Measurements from ENCODE around the gene VMO1.
A peak's percentile ranks its signal among the peaks of the same experiment; 100 is the strongest.

VMO1 gene

GRCh38 chr17:4796552-4796920, 10.4 kb upstream of the VMO1 start:
- DNase-seq, result no peak

DNA sequence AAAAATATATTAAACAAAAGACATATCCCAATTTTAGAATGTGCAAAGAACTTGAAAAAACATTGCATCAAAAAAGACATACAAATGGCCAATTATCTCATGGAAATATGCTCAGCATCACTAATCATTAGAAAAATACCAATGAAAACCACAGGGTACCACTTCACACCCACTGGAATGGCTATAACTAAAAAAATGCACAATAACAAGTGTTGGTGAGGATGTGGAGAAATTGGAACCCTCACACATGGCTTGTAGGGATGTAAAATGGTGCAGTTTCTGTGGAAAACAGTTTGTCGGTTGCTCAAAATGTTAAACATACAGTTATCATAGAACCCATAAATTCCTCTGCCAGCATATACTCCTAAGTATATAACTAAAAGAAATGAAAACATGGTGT, 9.0 kb upstream of the VMO1 start:
- no peak for DNase-seq

GRCh38 chr17:4790705-4791088, 4.5 kb upstream of the VMO1 start:
- DNase-seq, result no peak

GRCh38 chr17:4789951-4790704, 4.0 kb upstream of the VMO1 start:
- peak; percentile 90 for DNase-seq

DNA sequence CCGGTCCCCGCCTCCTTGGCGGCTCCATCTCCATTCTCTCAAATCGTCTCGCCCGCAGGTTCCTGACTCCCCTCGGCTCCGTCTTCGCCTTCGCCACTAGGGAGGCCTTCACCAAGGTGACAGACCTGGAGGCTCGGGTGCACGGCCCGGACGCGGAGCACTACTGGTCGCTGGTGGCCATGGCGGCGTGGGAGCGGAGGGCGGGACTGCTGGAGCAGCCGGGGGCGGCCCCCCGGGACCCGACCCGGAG, 3.5 kb upstream of the VMO1 start:
- no peak for DNase-seq

GRCh38 chr17:4788807-4789700, 2.9 kb upstream of the VMO1 start, which contains the start of gene GLTPD2:
TSS of gene GLTPD2 (plus strand) at chr17:4788964. CDS start at chr17:4789012, 48 bp downstream.
- DNase-seq, result no peak

DNA sequence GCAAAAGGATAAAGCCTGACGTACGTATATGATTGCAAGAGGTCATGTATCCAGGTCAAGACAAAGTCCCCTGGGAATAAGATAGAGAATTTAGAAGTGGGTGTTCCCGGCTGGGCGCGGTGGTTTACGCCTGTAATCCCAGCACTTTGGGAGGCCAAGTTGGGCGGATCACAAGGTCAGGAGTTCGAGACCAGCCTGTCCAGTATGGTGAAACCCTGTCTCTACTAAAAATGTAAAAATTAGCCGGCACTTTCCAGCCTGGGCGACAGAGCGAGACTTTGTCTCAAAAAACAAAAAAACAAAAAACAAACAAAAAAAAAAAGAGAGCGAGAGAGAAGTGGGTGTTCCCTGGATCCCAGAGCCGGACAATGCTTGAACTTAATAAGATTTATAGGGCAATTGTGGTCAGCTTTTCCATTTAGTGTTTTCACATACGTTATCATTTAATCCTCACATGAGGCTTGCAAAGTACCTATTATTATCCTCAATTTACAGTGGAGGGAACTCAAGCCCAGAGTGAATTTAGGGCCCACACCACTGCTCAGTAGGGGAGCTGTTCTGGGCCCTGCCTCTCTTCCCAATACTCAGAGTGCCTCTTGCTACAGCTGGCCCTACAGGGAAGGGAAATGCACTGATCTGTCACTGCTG, 2.1 kb upstream of the VMO1 start:
- no peak for DNase-seq

GRCh38 chr17:4786516-4786915, 352 bp upstream of the VMO1 start:
- DNase-seq, result no peak

- no peak for DNase-seq
Measured at GRCh38 chr17:4785311-4786105, 656 bp downstream of the VMO1 start.

DNA sequence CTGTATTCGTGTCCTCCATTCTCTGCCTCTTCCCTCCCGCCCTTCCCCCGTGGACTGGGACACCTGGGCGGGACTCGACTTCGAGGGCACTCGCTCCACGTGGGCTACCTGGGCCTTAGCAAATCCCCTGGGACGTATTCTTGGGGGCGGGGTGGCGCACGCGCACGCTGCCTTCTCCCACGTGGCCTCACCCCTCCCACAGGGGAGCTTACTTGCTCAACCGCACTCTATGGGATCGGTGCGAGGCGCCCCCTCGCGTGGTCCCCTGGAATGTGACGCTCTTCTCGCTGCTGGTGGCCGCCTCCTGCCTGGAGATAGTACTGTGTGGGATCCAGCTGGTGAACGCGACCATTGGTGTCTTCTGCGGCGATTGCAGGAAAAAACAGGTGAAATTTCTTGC, 3.5 kb downstream of the VMO1 start:
- no peak for DNase-seq

DNA sequence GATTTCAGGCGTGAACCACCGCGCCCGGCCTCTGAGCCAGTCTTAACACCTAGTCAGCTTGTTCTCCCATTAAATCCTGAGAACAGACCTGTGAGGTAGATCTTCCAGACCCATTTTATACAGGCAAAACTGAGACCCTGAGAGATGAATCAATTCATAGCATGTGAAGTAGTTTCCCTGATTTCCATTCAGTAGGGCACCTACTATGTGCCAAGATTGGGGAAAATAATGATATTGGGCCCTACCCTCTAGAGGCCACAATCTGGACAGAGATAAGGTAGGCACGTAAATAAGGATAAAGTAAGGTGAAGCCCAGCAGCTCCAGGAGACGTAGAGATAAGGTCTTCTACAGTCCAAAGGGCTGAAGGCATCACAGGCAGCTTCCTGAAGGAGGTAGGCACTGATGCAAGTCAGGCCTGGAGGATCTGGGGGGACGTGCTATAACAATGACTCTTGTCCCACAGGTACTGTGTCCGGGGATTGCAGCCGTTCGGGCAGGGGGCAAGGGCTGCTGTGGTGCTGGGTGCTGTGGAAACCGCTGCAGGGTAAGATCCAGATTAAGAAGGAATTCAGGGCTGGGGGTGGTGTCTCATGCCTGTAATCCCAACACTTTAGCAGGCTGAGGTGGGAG, 5.7 kb downstream of the VMO1 start:
- no peak for DNase-seq

GRCh38 chr17:4777969-4778760, 8.0 kb downstream of the VMO1 start:
- no peak for DNase-seq

- DNase-seq, result no peak
Measured at GRCh38 chr17:4772235-4772613, 13.9 kb downstream of the VMO1 start.

DNA sequence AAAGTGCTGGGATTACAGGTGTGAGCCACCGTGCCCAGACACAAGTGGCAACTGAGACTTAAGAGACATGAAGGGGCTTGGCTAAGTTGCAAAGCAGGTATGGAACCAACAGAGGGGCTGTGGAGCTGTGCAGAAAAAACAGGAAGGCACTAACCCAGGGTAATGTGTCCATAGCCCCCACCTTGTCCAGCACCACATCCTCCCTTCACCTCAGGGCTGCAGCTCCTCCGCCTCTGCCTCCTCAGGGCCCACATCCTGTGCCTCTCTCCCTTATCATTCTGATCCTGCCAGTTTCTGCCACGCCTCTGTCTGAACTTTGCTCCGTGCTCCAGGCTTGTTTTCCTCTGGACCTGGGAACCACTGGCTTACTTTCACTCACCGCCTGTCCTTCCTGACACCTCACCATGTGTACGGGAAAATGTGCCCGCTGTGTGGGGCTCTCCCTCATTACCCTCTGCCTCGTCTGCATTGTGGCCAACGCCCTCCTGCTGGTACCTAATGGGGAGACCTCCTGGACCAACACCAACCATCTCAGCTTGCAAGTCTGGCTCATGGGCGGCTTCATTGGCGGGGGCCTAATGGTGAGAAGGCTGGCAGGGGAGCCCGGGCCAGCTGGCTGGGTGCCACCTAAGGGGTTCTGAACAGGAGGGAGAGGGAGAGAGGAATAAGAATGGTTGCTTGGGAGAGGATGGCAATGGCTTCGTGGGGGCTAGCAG, 14.5 kb downstream of the VMO1 start, which contains the start of gene TM4SF5:
Gene TM4SF5, plus strand, starts transcription at position 368 of the 716 bp plus-strand sequence. Its CDS starts 37 bp downstream, at position 405.
- no peak for DNase-seq

DNA sequence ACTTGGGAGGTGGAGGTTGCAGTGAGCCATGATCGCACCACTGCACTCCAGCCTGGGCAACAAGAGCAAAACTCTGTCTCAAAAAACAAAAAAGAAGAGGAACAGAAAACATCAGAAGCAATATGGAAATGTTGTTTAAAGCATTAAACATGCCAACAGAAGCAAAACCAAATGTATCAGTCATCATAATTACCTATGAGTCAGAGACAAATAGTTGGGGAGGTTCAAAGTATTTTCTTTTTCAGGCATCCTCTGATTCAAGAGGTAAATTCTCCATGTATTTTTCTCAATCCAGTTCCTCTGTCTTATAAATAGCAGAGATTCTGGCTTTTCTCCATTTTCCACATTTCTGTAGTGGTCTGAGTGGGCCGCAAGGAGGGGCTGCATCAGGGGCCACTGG, 16.5 kb downstream of the VMO1 start:
- no peak for DNase-seq

- no peak for DNase-seq
Measured at GRCh38 chr17:4768298-4768697, 17.9 kb downstream of the VMO1 start.

GRCh38 chr17:4766723-4767122, 19.4 kb downstream of the VMO1 start:
- DNase-seq, result no peak

- no peak for DNase-seq
Measured at GRCh38 chr17:4766201-4766600, 20.0 kb downstream of the VMO1 start.

DNA sequence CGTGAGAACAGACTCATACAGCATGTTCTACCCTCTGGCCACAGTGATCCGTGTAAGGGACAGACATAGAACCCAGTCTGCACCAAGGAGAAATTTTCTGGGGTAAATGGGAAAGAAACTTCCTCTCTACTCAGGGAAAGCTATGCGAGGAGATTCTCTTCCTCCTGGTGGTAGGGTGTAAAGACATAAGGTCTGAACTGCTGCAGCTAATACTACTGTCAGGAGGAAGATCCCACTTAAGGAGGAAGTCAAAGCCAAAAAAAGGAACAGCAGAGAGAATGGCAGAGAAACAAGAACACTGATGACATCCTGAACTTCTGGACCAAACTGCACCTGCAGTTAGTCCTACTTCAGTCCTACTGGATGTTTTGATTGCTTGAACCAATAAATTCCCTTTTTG, 21.6 kb downstream of the VMO1 start:
- DNase-seq, result no peak

GRCh38 chr17:4759776-4760236, 26.4 kb downstream of the VMO1 start:
- DNase-seq, result no peak

GRCh38 chr17:4753392-4753791, 32.8 kb downstream of the VMO1 start:
- DNase-seq, result no peak

Data from left hindlimb (tissue), 1 donor.